ENCODE data around the gene RFTN2. TPM values are rescaled to one million over a fixed set of nuclear protein-coding genes. Genes with fewer than 3 reads are reported as not detected.
"Not testable (repeated sequence)": the region's sequence is repeated elsewhere in the genome, so short reads cannot be mapped to it uniquely, and the experiment has no call there.

The RFTN2 gene
- total RNA-seq, 2 experiments from 2014 or later: not detected

DNA sequence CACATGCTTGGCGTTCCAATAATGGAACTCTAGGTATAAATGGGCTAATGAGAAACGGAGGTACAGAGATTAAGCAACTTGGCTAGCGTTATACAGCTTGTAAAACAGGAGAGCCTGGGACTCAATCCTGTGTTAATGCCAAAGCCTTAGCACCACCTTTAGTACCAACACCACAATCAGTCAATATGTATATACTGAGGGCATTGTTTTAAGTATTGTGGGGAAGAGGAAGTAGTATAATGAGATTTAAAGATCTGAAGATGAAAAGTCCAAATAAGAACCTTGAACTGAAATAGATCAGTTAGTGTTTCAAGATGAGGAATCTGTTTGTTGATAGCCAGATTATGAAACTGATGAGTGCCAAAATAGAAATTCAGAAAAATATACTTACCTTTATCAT is 37.9 kb upstream of the RFTN2 start:
- POLR2A ChIA-PET: no interaction called here
- BruUV-seq (replicated peaks): no TSS peak
- Histone ChIP-seq H3K36me3 (ENCODE audit: insufficient read depth, low read length) (peaks cover 63% of the 10 kb centered on the region), H3K4me2 (ENCODE audit: low read length) (no peak overlapping the region), H3K27ac (ENCODE audit: low read depth, low read length, poor library complexity, severe bottlenecking) (no peak overlapping the region), H3K9me2 (ENCODE audit: insufficient read depth, low read length) (no peaks in the 10 kb centered on the region), H3K4me1 (ENCODE audit: insufficient read depth, low read length, poor library complexity, severe bottlenecking) (peaks cover 24% of the 10 kb centered on the region), H2AFZ (ENCODE audit: low read length) (no peak overlapping the region), H3K79me2 (ENCODE audit: insufficient read depth, low read depth, low read length) (peaks cover 72% of the 10 kb centered on the region), H3K9me3 (ENCODE audit: low read length) (no peaks in the 10 kb centered on the region), H4K20me1 (ENCODE audit: insufficient read depth, low read length) (peaks cover 12% of the 10 kb centered on the region), H3K4me3 (ENCODE audit: low read depth, low read length, poor library complexity, severe bottlenecking) (no peak overlapping the region)
- TF ChIP-seq EZH2phosphoT487 (IDR thresholded peaks at IDR 0.05; ENCODE audit: borderline replicate concordance, low read depth, low read length): no peak
- TF ChIP-seq CTCF (conservative IDR thresholded peaks at IDR 0.05; ENCODE audit: low read length): no peak
- intact Hi-C loops (cut with micrococcal nuclease; ENCODE audit: unreplicated experiment): no loop called here
- DNase-seq (ENCODE audit: low spot score): no peak
- CTCF ChIA-PET (ENCODE audit: unreplicated experiment): no interaction called here

DNA sequence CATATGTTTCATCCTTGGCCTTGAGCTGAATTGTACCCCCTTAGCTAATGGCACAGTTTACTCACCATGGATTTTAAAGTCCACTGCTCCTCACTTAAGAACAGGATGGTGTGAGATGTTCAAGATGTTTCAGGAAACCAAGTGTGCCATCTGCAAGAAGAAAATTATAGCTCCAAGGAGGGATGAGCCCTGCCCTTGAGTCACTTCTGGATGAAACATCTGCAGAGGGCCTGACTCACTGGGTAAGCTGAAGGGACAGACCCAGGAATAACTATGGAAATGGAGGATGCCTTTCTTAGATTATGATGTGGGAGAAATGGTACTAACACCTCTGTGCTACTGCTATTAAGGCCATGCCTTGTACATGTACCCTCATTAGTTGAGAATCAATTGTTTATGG is 36.2 kb upstream of the RFTN2 start:
- Histone ChIP-seq H3K4me3 (ENCODE audit: low read depth, low read length, poor library complexity, severe bottlenecking) (no peak overlapping the region), H2AFZ (ENCODE audit: low read length) (no peak overlapping the region), H3K79me2 (ENCODE audit: insufficient read depth, low read depth, low read length) (peaks cover 88% of the 10 kb centered on the region), H3K36me3 (ENCODE audit: insufficient read depth, low read length) (peaks cover 74% of the 10 kb centered on the region), H3K4me2 (ENCODE audit: low read length) (no peak overlapping the region), H3K27ac (ENCODE audit: low read depth, low read length, poor library complexity, severe bottlenecking) (no peak overlapping the region), H3K4me1 (ENCODE audit: insufficient read depth, low read length, poor library complexity, severe bottlenecking) (peaks cover 29% of the 10 kb centered on the region), H3K9me2 (ENCODE audit: insufficient read depth, low read length) (no peaks in the 10 kb centered on the region), H3K9me3 (ENCODE audit: low read length) (no peaks in the 10 kb centered on the region), H4K20me1 (ENCODE audit: insufficient read depth, low read length) (peaks cover 26% of the 10 kb centered on the region)
- ChIA-PET POLR2A (interaction anchor here (0.5 to 1.1 kb wide), 5 partner anchors 9 to 1419 kb away, joined by 3 to 4 read pairs (median 3); no protein-coding TSS in a partner anchor), CTCF (ENCODE audit: unreplicated experiment) (no interaction called here)
- DNase-seq (ENCODE audit: low spot score): no peak
- TF ChIP-seq EZH2phosphoT487 (IDR thresholded peaks at IDR 0.05; ENCODE audit: borderline replicate concordance, low read depth, low read length) (no peak), CTCF (conservative IDR thresholded peaks at IDR 0.05; ENCODE audit: low read length) (no peak)
- intact Hi-C loops (cut with micrococcal nuclease; ENCODE audit: unreplicated experiment): no loop called here
- BruUV-seq (replicated peaks): no TSS peak

DNA sequence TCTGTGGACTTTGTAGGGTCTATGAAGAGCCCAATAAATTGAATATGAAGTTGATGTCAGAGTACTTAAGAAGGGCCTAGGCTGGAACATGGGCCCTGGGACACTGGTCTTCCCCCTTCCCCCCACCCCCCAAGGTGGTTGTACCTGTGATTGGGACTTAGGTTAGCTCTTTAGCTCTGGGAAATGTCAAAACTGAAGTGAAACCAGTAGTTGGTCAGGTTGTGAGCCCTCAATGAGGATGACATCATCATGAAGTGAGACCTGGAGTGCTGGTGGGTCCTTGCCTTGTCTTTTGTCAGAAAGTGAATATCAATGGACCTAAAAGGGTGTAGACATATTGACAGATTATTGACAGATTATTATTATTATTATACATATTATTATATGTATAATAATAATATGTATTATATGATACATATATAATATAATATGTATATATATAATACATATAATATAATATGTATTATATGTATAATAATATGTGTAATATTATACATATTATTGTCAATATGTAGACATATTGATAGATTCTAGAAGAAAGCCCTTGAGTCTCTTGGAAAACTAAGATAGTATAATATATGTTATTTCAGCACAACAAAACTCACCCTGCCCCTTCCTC is 35.1 kb upstream of the RFTN2 start:
- Histone ChIP-seq H4K20me1 (ENCODE audit: insufficient read depth, low read length) (peaks cover 33% of the 10 kb centered on the region), H2AFZ (ENCODE audit: low read length) (no peak overlapping the region), H3K4me2 (ENCODE audit: low read length) (peak overlapping the region; percentile 4; the same call in 1 of the 2 replicates), H3K27ac (ENCODE audit: low read depth, low read length, poor library complexity, severe bottlenecking) (no peak overlapping the region), H3K4me3 (ENCODE audit: low read depth, low read length, poor library complexity, severe bottlenecking) (no peak overlapping the region), H3K79me2 (ENCODE audit: insufficient read depth, low read depth, low read length) (peaks cover 96% of the 10 kb centered on the region), H3K4me1 (ENCODE audit: insufficient read depth, low read length, poor library complexity, severe bottlenecking) (peaks cover 29% of the 10 kb centered on the region), H3K36me3 (ENCODE audit: insufficient read depth, low read length) (peaks cover 71% of the 10 kb centered on the region), H3K9me2 (ENCODE audit: insufficient read depth, low read length) (no peaks in the 10 kb centered on the region), H3K9me3 (ENCODE audit: low read length) (no peaks in the 10 kb centered on the region)
- BruUV-seq (replicated peaks): no TSS peak
- TF ChIP-seq CTCF (conservative IDR thresholded peaks at IDR 0.05; ENCODE audit: low read length) (no peak), EZH2phosphoT487 (IDR thresholded peaks at IDR 0.05; ENCODE audit: borderline replicate concordance, low read depth, low read length) (no peak)
- POLR2A ChIA-PET: interaction anchor here (0.8 kb wide), 1 partner anchor 12 kb away, joined by 3 read pairs; no protein-coding TSS in a partner anchor
- DNase-seq (ENCODE audit: low spot score): peak; percentile 37
- intact Hi-C loops (cut with micrococcal nuclease; ENCODE audit: unreplicated experiment): no loop called here
- CTCF ChIA-PET (ENCODE audit: unreplicated experiment): no interaction called here

DNA sequence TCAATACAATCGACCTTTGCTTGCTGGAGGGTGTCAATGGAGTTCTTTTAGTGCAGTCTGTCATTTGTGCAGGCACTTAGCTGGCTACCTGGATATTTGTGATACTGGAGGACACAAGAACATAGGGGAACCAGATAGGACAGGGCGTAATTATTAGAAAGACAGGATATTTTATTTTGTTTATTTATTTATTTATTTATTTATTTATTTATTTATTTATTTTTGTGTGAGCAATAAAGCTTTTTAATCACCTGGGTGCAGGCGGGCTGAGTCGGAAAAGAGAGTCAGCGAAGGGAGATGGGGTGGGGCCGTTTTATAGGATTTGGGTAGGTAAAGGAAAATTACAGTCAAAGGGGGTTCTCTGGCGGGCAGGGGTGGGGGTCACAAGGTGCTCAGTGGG is 33.8 kb upstream of the RFTN2 start:
- POLR2A ChIA-PET: interaction anchor here (0.6 to 0.7 kb wide), 3 partner anchors 62 to 260 kb away, joined by 3 to 4 read pairs (median 3); no protein-coding TSS in a partner anchor
- BruUV-seq (replicated peaks); H2AFZ ChIP-seq (ENCODE audit: low read length); CTCF ChIA-PET (ENCODE audit: unreplicated experiment); H3K9me2 ChIP-seq (ENCODE audit: insufficient read depth, low read length); DNase-seq (ENCODE audit: low spot score); H3K27ac ChIP-seq (ENCODE audit: low read depth, low read length, poor library complexity, severe bottlenecking); H3K9me3 ChIP-seq (ENCODE audit: low read length): not testable (repeated sequence)
- Histone ChIP-seq H4K20me1 (ENCODE audit: insufficient read depth, low read length) (peaks cover 33% of the 10 kb centered on the region), H3K79me2 (ENCODE audit: insufficient read depth, low read depth, low read length) (peaks cover 86% of the 10 kb centered on the region), H3K4me2 (ENCODE audit: low read length) (peak overlapping the region; percentile 94), H3K4me1 (ENCODE audit: insufficient read depth, low read length, poor library complexity, severe bottlenecking) (peaks cover 36% of the 10 kb centered on the region), H3K4me3 (ENCODE audit: low read depth, low read length, poor library complexity, severe bottlenecking) (peak overlapping the region; percentile 90), H3K36me3 (ENCODE audit: insufficient read depth, low read length) (peaks cover 61% of the 10 kb centered on the region)
- intact Hi-C loops (cut with micrococcal nuclease; ENCODE audit: unreplicated experiment): loop anchor here (5.0 to 10.0 kb wide), 4 partner anchors 257 to 1064 kb away; partner anchors contain the start of gene COQ10B
